Measurements from ENCODE around the gene TRPV5.

Gene TRPV5

DNA sequence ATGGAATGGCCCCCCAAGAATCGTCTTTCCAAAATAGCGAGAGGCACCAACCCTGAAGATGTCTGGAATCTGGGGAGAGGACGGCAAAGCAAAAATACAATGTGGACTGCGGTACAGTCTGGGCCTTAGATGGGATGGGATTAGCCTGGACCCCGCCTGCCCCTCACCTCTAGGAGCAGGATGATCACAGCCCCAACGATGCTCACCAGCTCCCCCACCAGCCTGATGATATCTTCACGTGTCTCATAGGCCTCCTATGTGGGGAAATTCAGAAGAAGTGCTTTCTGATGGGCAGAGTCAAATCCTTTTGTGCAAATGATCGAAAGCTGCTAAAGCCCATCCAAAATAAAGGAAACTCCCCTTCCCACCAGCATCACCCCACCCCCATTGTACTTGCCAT, 18.2 kb downstream of the TRPV5 start:
- no peak overlapping the region for H3K4me3 ChIP-seq (replicated peaks; ENCODE audit: low read depth, low read length)
- peaks cover 1% of the 10 kb centered on the region; the same call in 1 of the 2 replicates for H3K27me3 ChIP-seq (replicated peaks; ENCODE audit: control insufficient read depth, insufficient read depth, low read length)
- no peak for DNase-seq (ENCODE audit: extremely low read depth, insufficient read length)
- TF ChIP-seq, protein P1, sequence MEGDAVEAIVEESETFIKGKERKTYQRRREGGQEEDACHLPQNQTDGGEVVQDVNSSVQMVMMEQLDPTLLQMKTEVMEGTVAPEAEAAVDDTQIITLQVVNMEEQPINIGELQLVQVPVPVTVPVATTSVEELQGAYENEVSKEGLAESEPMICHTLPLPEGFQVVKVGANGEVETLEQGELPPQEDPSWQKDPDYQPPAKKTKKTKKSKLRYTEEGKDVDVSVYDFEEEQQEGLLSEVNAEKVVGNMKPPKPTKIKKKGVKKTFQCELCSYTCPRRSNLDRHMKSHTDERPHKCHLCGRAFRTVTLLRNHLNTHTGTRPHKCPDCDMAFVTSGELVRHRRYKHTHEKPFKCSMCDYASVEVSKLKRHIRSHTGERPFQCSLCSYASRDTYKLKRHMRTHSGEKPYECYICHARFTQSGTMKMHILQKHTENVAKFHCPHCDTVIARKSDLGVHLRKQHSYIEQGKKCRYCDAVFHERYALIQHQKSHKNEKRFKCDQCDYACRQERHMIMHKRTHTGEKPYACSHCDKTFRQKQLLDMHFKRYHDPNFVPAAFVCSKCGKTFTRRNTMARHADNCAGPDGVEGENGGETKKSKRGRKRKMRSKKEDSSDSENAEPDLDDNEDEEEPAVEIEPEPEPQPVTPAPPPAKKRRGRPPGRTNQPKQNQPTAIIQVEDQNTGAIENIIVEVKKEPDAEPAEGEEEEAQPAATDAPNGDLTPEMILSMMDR (IDR thresholded peaks at IDR 0.05; ENCODE audit: insufficient read depth, low read length, poor library complexity, severe bottlenecking): no peak
- H3K36me3 ChIP-seq (ENCODE audit: control insufficient read depth, insufficient read depth, low read length): no peaks in the 10 kb centered on the region

DNA sequence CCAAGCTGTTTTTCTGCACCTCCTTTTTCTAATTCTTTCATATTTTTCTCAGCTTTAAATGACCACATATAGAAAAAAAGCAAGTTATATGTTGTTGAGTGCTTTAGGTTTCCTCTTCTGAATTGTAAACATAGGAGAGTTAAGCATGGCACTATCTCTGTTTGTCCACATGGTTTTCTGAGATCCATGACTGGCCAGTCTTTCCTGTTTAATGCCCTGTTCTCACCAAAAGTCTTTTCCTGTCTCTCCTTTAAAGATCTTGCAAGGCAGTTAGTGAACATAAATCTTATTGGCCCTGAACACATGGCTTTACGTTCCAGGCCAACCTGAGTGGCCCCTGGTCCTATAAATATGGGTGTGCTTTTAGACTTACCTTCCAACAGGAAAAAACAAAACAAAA, 19.4 kb downstream of the TRPV5 start:
- no peak for DNase-seq (ENCODE audit: extremely low read depth, insufficient read length)
- peaks cover 1% of the 10 kb centered on the region; the same call in 1 of the 2 replicates for H3K27me3 ChIP-seq (replicated peaks; ENCODE audit: control insufficient read depth, insufficient read depth, low read length)
- no peak overlapping the region for H3K4me3 ChIP-seq (replicated peaks; ENCODE audit: low read depth, low read length)
- TF ChIP-seq, protein P1 (IDR thresholded peaks at IDR 0.05; ENCODE audit: insufficient read depth, low read length, poor library complexity, severe bottlenecking): no peak
- H3K36me3 ChIP-seq (ENCODE audit: control insufficient read depth, insufficient read depth, low read length): no peaks in the 10 kb centered on the region

DNA sequence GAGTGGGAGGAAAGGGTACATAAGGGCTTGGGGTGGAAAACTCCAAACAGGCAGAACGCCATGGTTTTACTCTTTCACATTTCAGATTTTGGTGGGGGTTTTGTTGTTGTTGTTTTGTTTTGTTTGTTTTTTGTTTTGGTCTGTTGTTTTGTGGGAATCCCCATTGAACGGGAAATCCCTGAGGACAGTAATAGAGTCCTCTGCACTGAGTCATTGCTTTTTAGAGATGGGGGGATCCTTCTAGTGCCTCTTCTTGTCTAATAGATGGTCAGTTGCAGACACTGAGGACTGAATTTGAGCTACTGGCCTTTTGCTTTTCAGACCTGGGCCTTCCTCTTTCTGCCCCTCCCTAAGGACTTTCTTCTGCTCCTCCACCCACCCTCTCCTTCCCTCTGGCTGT, 20.0 kb downstream of the TRPV5 start:
- no peak for DNase-seq (ENCODE audit: extremely low read depth, insufficient read length)
- H3K27me3 ChIP-seq (replicated peaks; ENCODE audit: control insufficient read depth, insufficient read depth, low read length): no peaks in the 10 kb centered on the region; the same call in 1 of the 2 replicates

DNA sequence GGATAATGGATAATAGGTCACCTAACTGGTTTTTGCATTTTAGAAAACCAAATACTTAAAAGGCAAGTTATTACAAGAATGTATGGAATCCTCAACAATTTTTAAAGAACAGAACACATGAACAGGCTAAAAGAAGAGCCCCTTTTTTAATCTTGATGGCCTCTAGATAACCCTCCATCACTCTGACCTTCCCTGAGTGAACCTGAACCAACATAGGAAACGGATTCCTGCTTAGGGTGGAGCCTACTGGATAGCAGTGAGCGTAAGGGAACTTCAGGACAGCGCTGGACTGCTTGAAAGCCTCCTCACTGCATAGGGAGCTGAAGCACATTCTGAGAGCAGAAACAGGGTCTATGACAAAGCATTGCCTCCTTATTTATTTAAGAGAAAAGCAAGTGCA, 20.5 kb downstream of the TRPV5 start:
- TF ChIP-seq, protein P1 (IDR thresholded peaks at IDR 0.05; ENCODE audit: insufficient read depth, low read length, poor library complexity, severe bottlenecking): no peak
- no peaks in the 10 kb centered on the region for H3K36me3 ChIP-seq (ENCODE audit: control insufficient read depth, insufficient read depth, low read length)
- H3K27me3 ChIP-seq (replicated peaks; ENCODE audit: control insufficient read depth, insufficient read depth, low read length): no peaks in the 10 kb centered on the region; the same call in 1 of the 2 replicates
- DNase-seq (ENCODE audit: extremely low read depth, insufficient read length): no peak
- no peak overlapping the region for H3K4me3 ChIP-seq (replicated peaks; ENCODE audit: low read depth, low read length)

More for the DNA sequence above, 20.0 kb downstream of the TRPV5 start:
- H3K36me3 ChIP-seq (ENCODE audit: control insufficient read depth, insufficient read depth, low read length): no peaks in the 10 kb centered on the region
- H3K4me3 ChIP-seq (replicated peaks; ENCODE audit: low read depth, low read length): no peak overlapping the region
- TF ChIP-seq, protein P1 (IDR thresholded peaks at IDR 0.05; ENCODE audit: insufficient read depth, low read length, poor library complexity, severe bottlenecking): no peak

DNA sequence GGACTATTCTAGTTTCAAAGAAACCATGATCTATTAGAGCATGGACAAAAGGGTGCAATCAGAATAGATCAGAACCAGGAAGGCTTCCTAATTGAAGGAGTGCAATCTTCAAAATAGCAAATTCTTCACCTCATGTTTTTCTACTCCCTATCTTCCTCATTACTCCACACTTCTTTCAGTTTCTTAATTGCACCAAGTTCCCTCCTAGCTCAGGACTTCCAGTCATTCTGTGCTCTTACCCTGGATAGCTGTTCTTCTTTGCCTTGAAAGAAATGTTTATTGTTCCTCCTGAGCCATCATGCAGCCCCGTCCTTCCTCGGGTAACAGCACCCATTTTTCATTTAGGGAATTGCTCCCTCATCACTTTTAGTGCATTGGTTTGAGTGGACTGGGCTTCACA, 23.1 kb downstream of the TRPV5 start:
- no peak for DNase-seq (ENCODE audit: extremely low read depth, insufficient read length)
- TF ChIP-seq, protein P1 (IDR thresholded peaks at IDR 0.05; ENCODE audit: insufficient read depth, low read length, poor library complexity, severe bottlenecking): no peak
- Histone ChIP-seq H3K36me3 (ENCODE audit: control insufficient read depth, insufficient read depth, low read length) (no peaks in the 10 kb centered on the region), H3K27me3 (replicated peaks; ENCODE audit: control insufficient read depth, insufficient read depth, low read length) (no peaks in the 10 kb centered on the region), H3K4me3 (replicated peaks; ENCODE audit: low read depth, low read length) (no peak overlapping the region)

DNA sequence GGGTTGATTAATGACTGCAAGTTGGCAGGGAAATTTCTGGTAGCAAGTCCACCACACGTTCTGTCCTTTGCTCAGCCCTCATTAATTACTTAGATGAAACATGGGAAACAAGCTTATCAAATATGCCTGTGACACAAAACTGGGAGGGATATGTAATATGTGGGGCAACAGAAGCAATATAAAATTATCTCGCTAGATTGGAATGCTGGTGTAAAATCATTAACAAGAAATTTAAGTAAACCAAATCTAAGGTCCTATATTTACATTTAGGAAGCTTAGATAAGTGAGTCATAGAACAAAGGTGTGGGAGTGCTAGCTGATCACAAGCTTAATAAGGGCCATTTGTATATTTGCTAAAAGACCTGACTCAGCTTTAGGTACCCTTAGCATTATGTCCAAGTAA, 23.5 kb downstream of the TRPV5 start:
- TF ChIP-seq, protein P1 (IDR thresholded peaks at IDR 0.05; ENCODE audit: insufficient read depth, low read length, poor library complexity, severe bottlenecking): no peak
- H3K4me3 ChIP-seq (replicated peaks; ENCODE audit: low read depth, low read length): no peak overlapping the region
- DNase-seq (ENCODE audit: extremely low read depth, insufficient read length): no peak
- no peaks in the 10 kb centered on the region for H3K36me3 ChIP-seq (ENCODE audit: control insufficient read depth, insufficient read depth, low read length)
- no peaks in the 10 kb centered on the region for H3K27me3 ChIP-seq (replicated peaks; ENCODE audit: control insufficient read depth, insufficient read depth, low read length)

All from GM06990 (cell line).